Osteocyte (in vitro differentiated cells): ENCODE data around the gene SSBP2. TPM values are rescaled to one million over a fixed set of nuclear protein-coding genes. Genes with fewer than 3 reads are reported as not detected.

Experiments used
- DNase-seq: peaks from one replicate; pipeline ENCODE4 v3.0.0; 2021; ENCODE audit warnings: mixed read lengths; ENCODE audit not compliant: unreplicated experiment; ENCODE audit errors: extremely low spot score
- H3K27ac Mint-ChIP-seq: one replicate; pipeline ENCODE4 v1.8.0; 2021; ENCODE audit warnings: mild to moderate bottlenecking, mixed read lengths; ENCODE audit not compliant: unreplicated experiment
- H3K27me3 Mint-ChIP-seq: one replicate; pipeline ENCODE4 v1.8.0; 2021; ENCODE audit warnings: mixed read lengths; ENCODE audit not compliant: unreplicated experiment
- H3K36me3 Mint-ChIP-seq: one replicate; pipeline ENCODE4 v1.8.0; 2021; ENCODE audit warnings: mixed read lengths; ENCODE audit not compliant: unreplicated experiment
- H3K4me1 Mint-ChIP-seq: one replicate; pipeline ENCODE4 v1.8.0; 2021; ENCODE audit warnings: mixed read lengths; ENCODE audit not compliant: unreplicated experiment
- H3K4me3 Mint-ChIP-seq: one replicate; pipeline ENCODE4 v1.8.0; 2021; ENCODE audit warnings: mild to moderate bottlenecking, moderate library complexity, mixed read lengths; ENCODE audit not compliant: unreplicated experiment
- H3K9me3 Mint-ChIP-seq: one replicate; pipeline ENCODE4 v1.8.0; 2021; ENCODE audit warnings: mixed read lengths; ENCODE audit not compliant: unreplicated experiment
- CTCF ChIP-seq: fragments of 200-600 bp; sonication (generic); IDR thresholded peaks from 2 replicates; pipeline ENCODE4 v1.5.0; 2021; ENCODE audit warnings: antibody characterized with exemption, mild to moderate bottlenecking, moderate library complexity
- total RNA-seq: library from RNA; stranded (reverse); gene quantifications from 2 replicates; pipeline ENCODE4 v1.2.1, GENCODE V29; 2021

SSBP2 gene
- total RNA-seq, 1 donor from 2014 or later: 62.1 TPM

GRCh38 chr5:81558188-81558587, 192.7 kb downstream of the SSBP2 start:
- no peaks in the 10 kb centered on the region for H3K9me3 Mint-ChIP-seq
- H3K36me3 Mint-ChIP-seq: peaks cover 13% of the 10 kb centered on the region
- DNase-seq: no peak
- no peaks in the 10 kb centered on the region for H3K27me3 Mint-ChIP-seq
- no peak overlapping the region for H3K27ac Mint-ChIP-seq
- H3K4me1 Mint-ChIP-seq: peaks cover 4% of the 10 kb centered on the region
- no peak overlapping the region for H3K4me3 Mint-ChIP-seq
- no peak for TF ChIP-seq CTCF

GRCh38 chr5:81556809-81557208, 194.1 kb downstream of the SSBP2 start:
- Mint-ChIP-seq H3K4me3 (no peak overlapping the region), H3K27ac (no peak overlapping the region), H3K36me3 (peaks cover 13% of the 10 kb centered on the region), H3K27me3 (no peaks in the 10 kb centered on the region), H3K4me1 (peaks cover 4% of the 10 kb centered on the region), H3K9me3 (no peaks in the 10 kb centered on the region)
- no peak for DNase-seq
- TF ChIP-seq CTCF: no peak

- Mint-ChIP-seq H3K27ac (no peak overlapping the region), H3K27me3 (no peaks in the 10 kb centered on the region), H3K9me3 (no peaks in the 10 kb centered on the region), H3K4me3 (no peak overlapping the region), H3K4me1 (peaks cover 4% of the 10 kb centered on the region), H3K36me3 (peaks cover 13% of the 10 kb centered on the region)
- TF ChIP-seq CTCF: no peak
- DNase-seq: no peak
Observed at GRCh38 chr5:81555865-81556264, 195.0 kb downstream of the SSBP2 start.

GRCh38 chr5:81554647-81555046, 196.2 kb downstream of the SSBP2 start:
- no peak for TF ChIP-seq CTCF
- Mint-ChIP-seq H3K4me1 (peaks cover 4% of the 10 kb centered on the region), H3K36me3 (peaks cover 17% of the 10 kb centered on the region), H3K27me3 (no peaks in the 10 kb centered on the region), H3K27ac (no peak overlapping the region), H3K9me3 (no peaks in the 10 kb centered on the region), H3K4me3 (no peak overlapping the region)
- DNase-seq: no peak

GRCh38 chr5:81553567-81554212, 197.2 kb downstream of the SSBP2 start:
- no peak overlapping the region for H3K27ac Mint-ChIP-seq
- no peak for TF ChIP-seq CTCF

More at GRCh38 chr5:81553567-81554212, 197.2 kb downstream of the SSBP2 start:
- Mint-ChIP-seq H3K27me3 (no peaks in the 10 kb centered on the region), H3K4me1 (peaks cover 4% of the 10 kb centered on the region), H3K9me3 (no peaks in the 10 kb centered on the region), H3K36me3 (peaks cover 17% of the 10 kb centered on the region), H3K4me3 (no peak overlapping the region)
- no peak for DNase-seq
